DND-41 (cell line): ENCODE results near the gene GTF3C4.

Experiments
- ATAC-seq: fragments of 200-7000 bp; cut with Tn5 transposase; 3 replicates; pipeline ENCODE4 v1.9.1; 2021; ENCODE audit warnings: low read depth; ENCODE audit not compliant: insufficient read depth
- DNase-seq: peaks from one replicate; pipeline ENCODE4 v3.0.0-alpha.2; 2020
- H2AFZ ChIP-seq: 2 replicates; pipeline ENCODE4 v1.6.0; 2012; ENCODE audit warnings: low read depth, low read length
- H3K27ac ChIP-seq: 2 replicates; pipeline ENCODE4 v1.5.1; 2012; ENCODE audit warnings: low read length, inconsistent platforms
- H3K27me3 ChIP-seq: fragments of 200-600 bp; sonication (generic); 2 replicates; pipeline ENCODE4 v1.6.0; 2012; ENCODE audit warnings: low read length, mild to moderate bottlenecking, inconsistent platforms; ENCODE audit not compliant: insufficient read depth, poor library complexity
- H3K36me3 ChIP-seq: 2 replicates; pipeline ENCODE4 v1.5.1; 2012; ENCODE audit warnings: low read length, inconsistent platforms; ENCODE audit not compliant: insufficient read depth
- H3K4me1 ChIP-seq: 2 replicates; pipeline ENCODE4 v1.5.1; 2012; ENCODE audit warnings: mild to moderate bottlenecking, low read length; ENCODE audit not compliant: insufficient read depth
- H3K4me2 ChIP-seq: 2 replicates; pipeline ENCODE4 v1.6.0; 2012; ENCODE audit warnings: mild to moderate bottlenecking, moderate library complexity, low read length, inconsistent platforms; ENCODE audit not compliant: insufficient read depth
- H3K4me3 ChIP-seq, 2 experiments: fragments of 200-600 bp in 1 of 2; shearing (Covaris generic) in 1 of 2; 2 replicates each; pipeline ENCODE4 v1.5.1; 2012 to 2016; ENCODE audit warnings: inconsistent platforms in 2 of 2, low read length in 2 of 2, mild to moderate bottlenecking in 2 of 2, low read depth in 1 of 2, moderate library complexity in 1 of 2
- H3K79me2 ChIP-seq: 2 replicates; pipeline ENCODE4 v1.6.0; 2012; ENCODE audit warnings: low read length, inconsistent platforms; ENCODE audit not compliant: insufficient read depth
- H3K9ac ChIP-seq: 2 replicates; pipeline ENCODE4 v1.6.0; 2012; ENCODE audit warnings: low read depth, mild to moderate bottlenecking, inconsistent platforms, low read length, moderate library complexity
- H3K9me3 ChIP-seq: 2 replicates; pipeline ENCODE4 v1.5.1; 2012; ENCODE audit warnings: low read length, moderate library complexity, mild to moderate bottlenecking, inconsistent platforms; ENCODE audit not compliant: insufficient read depth, severe bottlenecking
- H4K20me1 ChIP-seq: 2 replicates; pipeline ENCODE4 v1.6.0; 2012; ENCODE audit warnings: low read length; ENCODE audit not compliant: insufficient read depth
- EZH2 ChIP-seq: IDR thresholded peaks from 3 replicates; pipeline ENCODE4 v1.6.1; 2012; ENCODE audit warnings: borderline replicate concordance, low read depth, mild to moderate bottlenecking, moderate library complexity, low read length, inconsistent platforms; ENCODE audit not compliant: severe bottlenecking
- TF ChIP-seq, protein P1 (sequence below): IDR thresholded peaks from 2 replicates; pipeline ENCODE4 v1.5.1; 2012; ENCODE audit warnings: borderline replicate concordance, low read length, moderate library complexity, mild to moderate bottlenecking; ENCODE audit not compliant: poor library complexity, severe bottlenecking; ENCODE audit errors: extremely low read depth

GTF3C4 gene

DNA sequence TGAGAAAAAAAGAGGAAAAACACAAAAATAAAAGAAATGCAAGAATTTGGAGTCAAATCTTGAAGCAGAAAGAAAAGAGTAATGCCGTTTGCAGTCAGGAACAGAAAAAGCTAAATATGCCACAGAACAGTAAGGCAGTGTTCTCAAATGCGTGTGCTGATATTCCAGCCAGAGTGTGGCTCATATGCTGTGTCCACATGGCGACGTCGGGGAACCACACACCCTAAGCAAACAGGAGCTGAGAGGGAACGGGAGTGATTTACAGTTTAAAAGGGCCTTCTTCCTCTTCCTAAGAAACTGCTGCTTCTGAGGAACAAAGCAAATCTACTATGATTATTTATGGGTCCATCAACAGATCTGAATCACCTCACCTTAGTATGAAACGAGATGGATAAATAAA, 43.2 kb upstream of the GTF3C4 start:
- H3K27me3 ChIP-seq, result no peaks in the 10 kb centered on the region
- TF ChIP-seq, protein P1, sequence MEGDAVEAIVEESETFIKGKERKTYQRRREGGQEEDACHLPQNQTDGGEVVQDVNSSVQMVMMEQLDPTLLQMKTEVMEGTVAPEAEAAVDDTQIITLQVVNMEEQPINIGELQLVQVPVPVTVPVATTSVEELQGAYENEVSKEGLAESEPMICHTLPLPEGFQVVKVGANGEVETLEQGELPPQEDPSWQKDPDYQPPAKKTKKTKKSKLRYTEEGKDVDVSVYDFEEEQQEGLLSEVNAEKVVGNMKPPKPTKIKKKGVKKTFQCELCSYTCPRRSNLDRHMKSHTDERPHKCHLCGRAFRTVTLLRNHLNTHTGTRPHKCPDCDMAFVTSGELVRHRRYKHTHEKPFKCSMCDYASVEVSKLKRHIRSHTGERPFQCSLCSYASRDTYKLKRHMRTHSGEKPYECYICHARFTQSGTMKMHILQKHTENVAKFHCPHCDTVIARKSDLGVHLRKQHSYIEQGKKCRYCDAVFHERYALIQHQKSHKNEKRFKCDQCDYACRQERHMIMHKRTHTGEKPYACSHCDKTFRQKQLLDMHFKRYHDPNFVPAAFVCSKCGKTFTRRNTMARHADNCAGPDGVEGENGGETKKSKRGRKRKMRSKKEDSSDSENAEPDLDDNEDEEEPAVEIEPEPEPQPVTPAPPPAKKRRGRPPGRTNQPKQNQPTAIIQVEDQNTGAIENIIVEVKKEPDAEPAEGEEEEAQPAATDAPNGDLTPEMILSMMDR, result no peak
- no peak for TF ChIP-seq EZH2
- H3K79me2 ChIP-seq, result no peaks in the 10 kb centered on the region
- no peak overlapping the region for H2AFZ ChIP-seq
- no peaks in the 10 kb centered on the region for H3K4me1 ChIP-seq
- H3K9ac ChIP-seq, result no peak overlapping the region
- no peak for DNase-seq
- ATAC-seq, result no peak
- H3K27ac ChIP-seq, result no peak overlapping the region
- no peak overlapping the region for H3K4me2 ChIP-seq
- no peak overlapping the region for H3K4me3 ChIP-seq
- H3K36me3 ChIP-seq, result peaks cover 66% of the 10 kb centered on the region
- H4K20me1 ChIP-seq, result no peaks in the 10 kb centered on the region; the same call in 1 of the 2 replicates
- H3K9me3 ChIP-seq, result no peaks in the 10 kb centered on the region

DNA sequence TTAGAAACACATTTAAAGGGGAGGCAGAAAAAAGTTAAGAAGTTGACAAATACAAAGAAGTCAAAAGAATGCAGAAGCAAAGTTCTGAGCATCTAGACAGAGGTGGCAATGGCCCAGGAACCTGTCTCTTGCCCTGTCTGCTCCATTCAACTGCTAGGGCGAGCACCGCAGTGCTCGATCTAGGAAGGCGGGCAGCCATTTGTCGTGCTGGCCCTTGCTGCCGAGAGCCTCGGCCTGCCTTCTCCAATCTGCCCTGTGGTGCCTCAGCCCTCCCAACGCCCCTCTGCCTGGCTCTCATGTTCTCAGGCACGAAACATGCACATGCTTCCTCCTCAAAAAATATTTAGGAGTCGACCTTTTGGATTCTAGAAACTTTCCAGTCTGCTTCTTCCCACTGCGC, 42.7 kb upstream of the GTF3C4 start:
- no peak overlapping the region for H3K4me2 ChIP-seq
- H3K36me3 ChIP-seq, result peaks cover 62% of the 10 kb centered on the region
- H3K27me3 ChIP-seq, result no peaks in the 10 kb centered on the region
- ATAC-seq (no peak), DNase-seq (no peak)
- H3K79me2 ChIP-seq, result no peaks in the 10 kb centered on the region
- no peak overlapping the region for H2AFZ ChIP-seq
- TF ChIP-seq, protein P1, result no peak
- no peak for TF ChIP-seq EZH2
- no peaks in the 10 kb centered on the region; the same call in 1 of the 2 replicates for H4K20me1 ChIP-seq
- H3K9me3 ChIP-seq, result no peaks in the 10 kb centered on the region
- H3K4me3 ChIP-seq, result no peak overlapping the region
- no peak overlapping the region for H3K9ac ChIP-seq
- H3K4me1 ChIP-seq, result no peaks in the 10 kb centered on the region
- no peak overlapping the region for H3K27ac ChIP-seq

DNA sequence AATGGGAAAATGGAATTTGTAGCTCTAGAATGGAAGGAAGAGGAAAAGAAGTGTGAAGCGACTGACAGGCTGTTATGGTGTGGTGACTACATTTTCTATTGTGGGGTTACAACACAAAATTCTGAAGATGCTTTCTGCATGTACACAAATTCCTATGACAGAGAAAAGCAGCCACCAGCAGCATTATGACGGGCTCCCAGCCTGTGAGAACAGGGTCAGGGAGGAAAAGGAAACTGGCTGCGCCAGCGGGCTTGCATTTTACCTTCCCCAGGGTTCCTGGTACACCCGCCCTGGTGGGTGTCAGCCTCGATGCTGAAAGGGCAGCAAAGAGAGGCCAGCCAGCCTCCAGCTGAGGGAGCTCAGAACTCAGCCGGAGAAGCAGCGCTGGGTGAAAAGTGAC, 41.5 kb upstream of the GTF3C4 start:
- Histone ChIP-seq H3K79me2 (no peaks in the 10 kb centered on the region), H4K20me1 (no peaks in the 10 kb centered on the region; the same call in 1 of the 2 replicates), H3K9ac (no peak overlapping the region), H3K27me3 (no peaks in the 10 kb centered on the region), H2AFZ (no peak overlapping the region), H3K4me2 (no peak overlapping the region), H3K4me3 (no peak overlapping the region), H3K27ac (no peak overlapping the region), H3K36me3 (peaks cover 62% of the 10 kb centered on the region), H3K4me1 (no peaks in the 10 kb centered on the region), H3K9me3 (no peaks in the 10 kb centered on the region)
- TF ChIP-seq, protein P1, result no peak
- no peak for TF ChIP-seq EZH2
- no peak for ATAC-seq
- no peak for DNase-seq

DNA sequence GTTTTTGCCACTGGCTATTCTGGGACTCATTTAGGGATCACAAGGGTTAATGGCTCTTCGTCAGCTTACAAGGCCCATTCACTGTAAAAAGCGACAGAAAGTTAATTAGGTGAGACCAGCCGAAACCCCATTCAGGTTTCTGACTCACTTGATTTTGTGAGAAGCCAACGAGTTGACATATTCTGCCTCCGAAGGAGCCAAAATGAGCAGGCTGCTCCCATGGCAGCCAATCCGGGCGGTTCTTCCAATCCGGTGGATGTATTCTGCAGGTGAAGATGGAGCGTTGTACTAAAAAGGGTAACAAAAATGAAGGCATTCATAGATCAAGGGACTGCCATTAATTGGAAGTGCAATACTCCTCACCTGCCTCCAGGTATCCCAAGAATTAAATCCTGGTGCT, 40.1 kb upstream of the GTF3C4 start:
- Histone ChIP-seq H3K4me3 (no peak overlapping the region), H3K79me2 (no peaks in the 10 kb centered on the region), H3K36me3 (peaks cover 53% of the 10 kb centered on the region), H3K27ac (no peak overlapping the region), H3K9me3 (no peaks in the 10 kb centered on the region), H3K4me1 (no peaks in the 10 kb centered on the region), H4K20me1 (no peaks in the 10 kb centered on the region; the same call in 1 of the 2 replicates), H3K9ac (no peak overlapping the region), H2AFZ (no peak overlapping the region), H3K4me2 (no peak overlapping the region), H3K27me3 (no peaks in the 10 kb centered on the region)
- TF ChIP-seq, protein P1, result no peak
- TF ChIP-seq EZH2, result no peak
- DNase-seq, result no peak
- no peak for ATAC-seq
